Measurements from ENCODE around the gene DLGAP1.

DLGAP1 gene

GRCh38 chr18:3489462-3489861 lies 965.6 kb downstream of the DLGAP1 start:
- no peak overlapping the region for H3K27ac ChIP-seq (ENCODE audit: low read depth, low read length)
- no peaks in the 10 kb centered on the region for H3K9me3 ChIP-seq (ENCODE audit: control insufficient read depth in 1 of 2, low read length in 2 of 2)
- H3K36me3 ChIP-seq (ENCODE audit: control insufficient read depth in 1 of 2, insufficient read depth in 2 of 2, low read length in 2 of 2), result no peaks in the 10 kb centered on the region
- no peaks in the 10 kb centered on the region for H3K27me3 ChIP-seq (ENCODE audit: control insufficient read depth in 1 of 2, insufficient read depth in 2 of 2, low read length in 2 of 2)
- H3K4me1 ChIP-seq (ENCODE audit: control insufficient read depth in 1 of 2, insufficient read depth in 2 of 2, low read length in 2 of 2), result peaks cover 0 to 4% of the 10 kb centered on the region in 2 donors
- no peak overlapping the region for H3K4me3 ChIP-seq (ENCODE audit: low read depth in 1 of 2, low read length in 2 of 2)
- H3K9ac ChIP-seq (ENCODE audit: low read depth in 1 of 2, low read length in 2 of 2), result no peak overlapping the region

DNA sequence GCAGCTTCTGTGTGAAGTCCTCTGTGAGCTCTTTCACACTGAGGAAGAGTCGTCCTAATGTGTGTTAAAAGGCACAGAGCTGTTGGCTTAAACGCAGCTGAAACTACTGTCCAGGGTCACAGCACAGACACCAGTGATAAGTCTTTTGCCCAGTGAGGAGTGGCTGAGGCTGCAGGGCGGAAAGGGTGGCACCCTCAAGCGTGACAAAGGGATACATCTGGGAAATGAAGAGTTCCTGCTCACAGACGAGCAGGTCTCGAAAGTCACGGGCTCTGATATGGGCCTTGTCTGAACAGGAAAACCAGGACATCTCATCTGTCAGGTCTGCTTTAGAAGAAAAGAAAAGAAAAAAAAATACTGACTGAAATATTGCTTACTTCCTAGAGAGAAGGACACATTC lies 968.6 kb downstream of the DLGAP1 start:
- H3K4me1 ChIP-seq (ENCODE audit: control insufficient read depth in 1 of 2, insufficient read depth in 2 of 2, low read length in 2 of 2), result no peaks in the 10 kb centered on the region
- no peak overlapping the region for H3K4me3 ChIP-seq (ENCODE audit: low read depth in 1 of 2, low read length in 2 of 2)
- no peak overlapping the region for H3K9ac ChIP-seq (ENCODE audit: low read depth in 1 of 2, low read length in 2 of 2)
- H3K36me3 ChIP-seq (ENCODE audit: control insufficient read depth in 1 of 2, insufficient read depth in 2 of 2, low read length in 2 of 2), result no peaks in the 10 kb centered on the region
- no peak overlapping the region for H3K27ac ChIP-seq (ENCODE audit: low read depth, low read length)
- H3K27me3 ChIP-seq (ENCODE audit: control insufficient read depth in 1 of 2, insufficient read depth in 2 of 2, low read length in 2 of 2), result no peaks in the 10 kb centered on the region
- H3K9me3 ChIP-seq (ENCODE audit: control insufficient read depth in 1 of 2, low read length in 2 of 2), result no peaks in the 10 kb centered on the region

DNA sequence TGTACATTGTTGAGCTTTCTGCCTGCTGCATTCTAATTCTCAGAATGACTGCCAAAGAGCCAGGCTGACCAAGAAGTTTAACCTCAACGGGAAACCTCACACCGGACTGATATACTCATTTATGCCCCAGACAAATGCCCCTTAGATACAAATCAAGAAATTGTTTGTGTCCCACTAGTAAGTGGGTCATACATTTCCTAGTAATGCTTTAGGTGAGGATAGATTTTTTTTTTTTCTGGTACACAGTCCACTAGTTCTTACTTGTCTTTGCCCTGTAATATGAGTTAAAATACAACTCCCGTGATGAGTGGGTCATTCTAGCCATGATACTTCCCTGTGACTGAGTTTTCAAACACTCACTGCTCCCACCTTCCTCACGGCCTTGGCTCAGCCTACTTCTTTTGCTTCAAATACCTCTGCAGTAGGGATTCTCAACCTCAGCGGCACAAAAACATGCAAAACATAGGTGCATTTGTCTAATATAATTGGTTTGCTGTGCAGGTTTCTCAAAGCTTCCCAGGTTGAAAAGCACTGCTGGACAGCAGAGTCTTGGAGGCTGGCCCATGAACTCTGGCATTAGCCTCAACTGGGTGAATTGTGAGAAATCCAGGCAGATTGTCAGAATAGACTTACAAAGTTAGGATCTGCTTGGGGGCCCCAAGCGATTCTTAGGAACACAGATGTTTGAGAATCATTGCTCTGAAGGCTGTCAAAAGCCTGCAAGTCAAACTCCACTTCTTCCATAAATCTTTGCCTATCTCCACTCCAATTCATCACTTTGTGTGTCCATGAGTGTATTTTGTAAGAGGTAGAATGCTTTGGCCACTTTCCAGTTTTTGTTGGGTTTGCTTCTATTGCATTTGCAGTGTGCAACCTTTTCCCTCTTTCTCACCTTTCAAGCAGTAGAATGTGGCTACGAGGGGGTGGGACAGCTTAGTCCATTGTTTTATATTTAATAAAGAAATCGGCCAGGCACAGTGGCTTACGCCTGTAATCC lies 969.7 kb downstream of the DLGAP1 start:
- Histone ChIP-seq H3K4me1 (ENCODE audit: control insufficient read depth in 1 of 2, insufficient read depth in 2 of 2, low read length in 2 of 2) (no peaks in the 10 kb centered on the region), H3K36me3 (ENCODE audit: control insufficient read depth in 1 of 2, insufficient read depth in 2 of 2, low read length in 2 of 2) (no peaks in the 10 kb centered on the region), H3K9ac (ENCODE audit: low read depth in 1 of 2, low read length in 2 of 2) (no peak overlapping the region)

DNA sequence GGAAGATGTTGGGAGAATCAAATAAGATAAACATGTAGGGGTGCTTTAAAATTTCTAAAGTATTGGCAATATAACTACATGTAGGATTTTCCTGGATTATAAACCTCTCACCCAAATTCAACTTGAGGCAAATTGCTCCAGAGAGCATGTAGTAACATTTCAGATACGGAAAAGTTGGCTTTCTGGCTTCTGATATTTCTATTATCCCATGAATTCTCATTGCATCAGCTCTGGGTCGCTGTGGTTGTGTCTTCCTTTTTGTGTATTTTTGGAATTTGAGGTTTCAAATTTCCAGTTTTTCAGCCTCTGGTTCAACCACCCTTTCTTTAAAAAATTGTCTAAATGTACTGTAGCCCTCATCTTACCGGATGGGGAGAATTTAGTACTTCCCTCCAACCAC lies 972.8 kb downstream of the DLGAP1 start:
- H3K9me3 ChIP-seq (ENCODE audit: control insufficient read depth in 1 of 2, low read length in 2 of 2), result no peaks in the 10 kb centered on the region
- H3K27me3 ChIP-seq (ENCODE audit: control insufficient read depth in 1 of 2, insufficient read depth in 2 of 2, low read length in 2 of 2), result no peaks in the 10 kb centered on the region
- no peaks in the 10 kb centered on the region for H3K4me1 ChIP-seq (ENCODE audit: control insufficient read depth in 1 of 2, insufficient read depth in 2 of 2, low read length in 2 of 2)
- no peak overlapping the region for H3K4me3 ChIP-seq (ENCODE audit: low read depth in 1 of 2, low read length in 2 of 2)
- no peaks in the 10 kb centered on the region for H3K36me3 ChIP-seq (ENCODE audit: control insufficient read depth in 1 of 2, insufficient read depth in 2 of 2, low read length in 2 of 2)
- H3K9ac ChIP-seq (ENCODE audit: low read depth in 1 of 2, low read length in 2 of 2), result no peak overlapping the region
- no peak overlapping the region for H3K27ac ChIP-seq (ENCODE audit: low read depth, low read length)

More for the DNA sequence above, 969.7 kb downstream of the DLGAP1 start:
- H3K27me3 ChIP-seq (ENCODE audit: control insufficient read depth in 1 of 2, insufficient read depth in 2 of 2, low read length in 2 of 2), result no peaks in the 10 kb centered on the region
- H3K9me3 ChIP-seq (ENCODE audit: control insufficient read depth in 1 of 2, low read length in 2 of 2), result no peaks in the 10 kb centered on the region
- no peak overlapping the region for H3K4me3 ChIP-seq (ENCODE audit: low read depth in 1 of 2, low read length in 2 of 2)
- H3K27ac ChIP-seq (ENCODE audit: low read depth, low read length), result no peak overlapping the region

DNA sequence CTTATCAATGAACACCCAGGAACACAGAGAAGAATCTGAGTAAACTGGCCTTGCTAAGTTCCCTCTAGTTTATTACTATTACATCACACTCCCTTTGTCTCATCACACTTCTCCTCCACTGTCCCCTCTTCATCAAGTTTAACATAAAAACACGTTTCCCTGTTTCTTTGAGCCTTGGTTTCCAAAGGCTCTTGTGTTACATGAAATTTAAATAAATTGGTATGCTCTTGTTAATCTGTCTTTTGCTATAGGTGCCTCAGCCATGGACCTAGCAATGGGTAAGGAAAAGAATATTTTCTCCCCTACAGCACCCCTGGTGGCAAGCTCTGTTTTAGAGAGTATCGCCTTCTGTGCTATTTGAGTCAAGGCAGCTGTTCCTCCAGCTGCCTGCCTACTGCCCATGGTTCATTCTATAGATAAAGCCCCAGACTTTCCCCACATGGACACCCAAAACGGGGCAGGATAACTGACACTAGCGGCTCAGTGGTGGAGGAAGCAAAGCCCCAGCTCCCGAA lies 973.4 kb downstream of the DLGAP1 start:
- Histone ChIP-seq H3K27me3 (ENCODE audit: control insufficient read depth in 1 of 2, insufficient read depth in 2 of 2, low read length in 2 of 2) (no peaks in the 10 kb centered on the region), H3K4me1 (ENCODE audit: control insufficient read depth in 1 of 2, insufficient read depth in 2 of 2, low read length in 2 of 2) (no peaks in the 10 kb centered on the region), H3K9me3 (ENCODE audit: control insufficient read depth in 1 of 2, low read length in 2 of 2) (no peaks in the 10 kb centered on the region), H3K36me3 (ENCODE audit: control insufficient read depth in 1 of 2, insufficient read depth in 2 of 2, low read length in 2 of 2) (no peaks in the 10 kb centered on the region), H3K27ac (ENCODE audit: low read depth, low read length) (no peak overlapping the region), H3K4me3 (ENCODE audit: low read depth in 1 of 2, low read length in 2 of 2) (no peak overlapping the region), H3K9ac (ENCODE audit: low read depth in 1 of 2, low read length in 2 of 2) (no peak overlapping the region)

DNA sequence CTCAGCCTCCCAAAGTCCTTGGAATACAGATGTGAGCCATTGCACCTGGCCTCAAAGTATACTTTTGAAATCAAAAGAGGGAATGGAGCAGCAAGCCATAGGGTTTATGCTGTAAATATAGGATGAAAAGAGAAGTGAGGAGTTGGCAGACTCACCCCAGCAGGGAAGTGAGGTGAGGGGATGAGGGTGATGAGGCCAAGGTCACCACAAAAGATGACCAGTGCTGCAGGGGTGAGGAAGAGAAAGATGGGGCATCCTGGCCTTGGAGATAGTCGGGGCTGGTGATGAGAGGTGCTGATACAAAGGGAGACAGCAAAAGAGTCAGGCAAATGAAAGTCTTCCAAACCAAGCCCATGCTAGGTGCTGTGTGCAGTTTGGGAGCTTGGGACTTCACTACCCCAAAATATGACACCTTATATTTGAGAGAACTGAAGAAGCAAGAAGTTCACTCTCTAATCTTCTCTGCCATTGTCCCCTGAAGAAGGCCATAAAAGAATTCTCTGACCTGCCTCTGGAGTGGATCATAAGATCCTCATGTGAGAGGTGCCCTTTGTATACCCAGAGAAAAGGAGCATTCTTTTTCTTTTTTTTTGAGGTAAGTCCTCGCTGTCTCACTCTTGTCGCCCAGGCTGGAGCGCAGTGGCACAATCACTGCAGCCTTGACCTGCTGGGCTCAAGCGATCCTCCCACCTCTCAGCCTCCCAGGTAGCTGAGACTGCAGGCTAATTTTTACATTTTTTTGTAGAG lies 974.1 kb downstream of the DLGAP1 start:
- H3K36me3 ChIP-seq (ENCODE audit: control insufficient read depth in 1 of 2, insufficient read depth in 2 of 2, low read length in 2 of 2), result no peaks in the 10 kb centered on the region
- no peak overlapping the region for H3K4me3 ChIP-seq (ENCODE audit: low read depth in 1 of 2, low read length in 2 of 2)
- H3K27me3 ChIP-seq (ENCODE audit: control insufficient read depth in 1 of 2, insufficient read depth in 2 of 2, low read length in 2 of 2), result no peaks in the 10 kb centered on the region
- H3K9me3 ChIP-seq (ENCODE audit: control insufficient read depth in 1 of 2, low read length in 2 of 2), result no peaks in the 10 kb centered on the region
- H3K9ac ChIP-seq (ENCODE audit: low read depth in 1 of 2, low read length in 2 of 2), result no peak overlapping the region
- no peaks in the 10 kb centered on the region for H3K4me1 ChIP-seq (ENCODE audit: control insufficient read depth in 1 of 2, insufficient read depth in 2 of 2, low read length in 2 of 2)
- H3K27ac ChIP-seq (ENCODE audit: low read depth, low read length), result no peak overlapping the region

GRCh38 chr18:3479978-3480509 lies 975.1 kb downstream of the DLGAP1 start:
- Histone ChIP-seq H3K4me3 (ENCODE audit: low read depth in 1 of 2, low read length in 2 of 2) (no peak overlapping the region), H3K36me3 (ENCODE audit: control insufficient read depth in 1 of 2, insufficient read depth in 2 of 2, low read length in 2 of 2) (no peaks in the 10 kb centered on the region), H3K27me3 (ENCODE audit: control insufficient read depth in 1 of 2, insufficient read depth in 2 of 2, low read length in 2 of 2) (no peaks in the 10 kb centered on the region), H3K9me3 (ENCODE audit: control insufficient read depth in 1 of 2, low read length in 2 of 2) (no peaks in the 10 kb centered on the region), H3K27ac (ENCODE audit: low read depth, low read length) (no peak overlapping the region), H3K9ac (ENCODE audit: low read depth in 1 of 2, low read length in 2 of 2) (no peak overlapping the region), H3K4me1 (ENCODE audit: control insufficient read depth in 1 of 2, insufficient read depth in 2 of 2, low read length in 2 of 2) (no peaks in the 10 kb centered on the region)

- peaks cover 0 to 4% of the 10 kb centered on the region in 2 donors for H3K9me3 ChIP-seq (ENCODE audit: control insufficient read depth in 1 of 2, low read length in 2 of 2)
- H3K36me3 ChIP-seq (ENCODE audit: control insufficient read depth in 1 of 2, insufficient read depth in 2 of 2, low read length in 2 of 2), result no peaks in the 10 kb centered on the region
- H3K9ac ChIP-seq (ENCODE audit: low read depth in 1 of 2, low read length in 2 of 2), result no peak overlapping the region
- no peaks in the 10 kb centered on the region for H3K27me3 ChIP-seq (ENCODE audit: control insufficient read depth in 1 of 2, insufficient read depth in 2 of 2, low read length in 2 of 2)
- H3K4me1 ChIP-seq (ENCODE audit: control insufficient read depth in 1 of 2, insufficient read depth in 2 of 2, low read length in 2 of 2), result no peaks in the 10 kb centered on the region
- H3K27ac ChIP-seq (ENCODE audit: low read depth, low read length), result no peak overlapping the region
- H3K4me3 ChIP-seq (ENCODE audit: low read depth in 1 of 2, low read length in 2 of 2), result no peak overlapping the region
These were observed 976.7 kb downstream of the DLGAP1 start for GRCh38 chr18:3478262-3478978.

DNA sequence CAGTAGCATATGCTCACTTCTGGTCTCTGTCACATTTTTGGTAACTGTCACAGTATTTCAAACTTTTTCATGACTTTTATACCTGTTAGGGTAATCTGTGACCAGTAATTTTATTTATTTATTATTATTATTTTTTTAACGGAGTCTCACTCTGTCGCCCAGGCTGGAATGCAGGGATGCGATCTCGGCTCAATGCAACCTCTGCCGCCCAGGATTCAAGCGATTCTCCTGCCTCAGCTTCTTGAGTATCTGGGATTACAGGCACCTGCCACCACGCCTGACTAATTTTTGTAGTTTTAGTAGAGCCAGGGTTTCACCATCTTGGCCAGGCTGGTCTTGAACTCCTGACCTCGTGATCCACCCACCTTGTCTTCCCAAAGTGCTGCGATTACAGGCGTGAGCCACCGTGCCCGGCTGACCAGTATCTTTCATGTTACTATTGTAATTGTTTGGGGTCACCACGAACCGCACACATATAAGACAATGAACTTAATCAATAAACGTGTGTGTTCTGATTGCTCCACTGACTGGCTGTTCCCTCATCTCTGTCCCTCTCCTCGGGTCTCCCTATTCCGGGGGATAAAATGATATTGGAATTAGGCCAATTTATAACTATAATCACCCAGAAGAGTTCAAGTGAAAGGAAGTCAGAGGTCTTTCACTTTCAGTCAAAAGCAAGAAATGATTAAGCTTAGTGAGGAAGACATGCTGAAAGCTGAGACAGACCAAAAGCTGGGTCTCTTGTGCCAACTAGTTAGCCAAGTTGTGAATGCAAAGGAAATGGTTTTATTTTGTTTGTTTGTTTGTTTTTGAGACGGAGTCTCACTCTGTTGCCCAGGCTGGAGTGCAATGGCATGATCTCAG lies 982.2 kb downstream of the DLGAP1 start:
- Histone ChIP-seq H3K4me1 (ENCODE audit: control insufficient read depth in 1 of 2, insufficient read depth in 2 of 2, low read length in 2 of 2) (no peaks in the 10 kb centered on the region), H3K4me3 (ENCODE audit: low read depth in 1 of 2, low read length in 2 of 2) (no peak overlapping the region), H3K9ac (ENCODE audit: low read depth in 1 of 2, low read length in 2 of 2) (no peak overlapping the region), H3K27ac (ENCODE audit: low read depth, low read length) (no peak overlapping the region), H3K36me3 (ENCODE audit: control insufficient read depth in 1 of 2, insufficient read depth in 2 of 2, low read length in 2 of 2) (no peaks in the 10 kb centered on the region), H3K27me3 (ENCODE audit: control insufficient read depth in 1 of 2, insufficient read depth in 2 of 2, low read length in 2 of 2) (no peaks in the 10 kb centered on the region), H3K9me3 (ENCODE audit: control insufficient read depth in 1 of 2, low read length in 2 of 2) (peaks cover 0 to 4% of the 10 kb centered on the region in 2 donors)

All from duodenal mucosa (tissue), 2 donors.